Erythroblast (primary cell): ENCODE measurements around the gene THSD4.
"Not testable (repeated sequence)": the region's sequence is repeated elsewhere in the genome, so short reads cannot be mapped to it uniquely, and the experiment has no call there.

Source experiments
- DNase-seq, 2 experiments: peaks; one replicate each; lab custom pipeline; 2025; lab: John Stamatoyannopoulos, UW
- GATA1 ChIP-seq: IDR thresholded peaks from 2 replicates; pipeline ENCODE4 v1.6.1; 2011; ENCODE audit warnings: low read depth, mild to moderate bottlenecking, control low read depth, low read length, moderate library complexity
- POLR2A ChIP-seq: IDR thresholded peaks from 2 replicates; pipeline ENCODE4 v1.6.1; 2011; ENCODE audit warnings: mild to moderate bottlenecking, low read length

Gene THSD4

GRCh38 chr15:71362556-71362955 lies 247.3 kb downstream of the THSD4 start:
- DNase-seq: no peak

DNA sequence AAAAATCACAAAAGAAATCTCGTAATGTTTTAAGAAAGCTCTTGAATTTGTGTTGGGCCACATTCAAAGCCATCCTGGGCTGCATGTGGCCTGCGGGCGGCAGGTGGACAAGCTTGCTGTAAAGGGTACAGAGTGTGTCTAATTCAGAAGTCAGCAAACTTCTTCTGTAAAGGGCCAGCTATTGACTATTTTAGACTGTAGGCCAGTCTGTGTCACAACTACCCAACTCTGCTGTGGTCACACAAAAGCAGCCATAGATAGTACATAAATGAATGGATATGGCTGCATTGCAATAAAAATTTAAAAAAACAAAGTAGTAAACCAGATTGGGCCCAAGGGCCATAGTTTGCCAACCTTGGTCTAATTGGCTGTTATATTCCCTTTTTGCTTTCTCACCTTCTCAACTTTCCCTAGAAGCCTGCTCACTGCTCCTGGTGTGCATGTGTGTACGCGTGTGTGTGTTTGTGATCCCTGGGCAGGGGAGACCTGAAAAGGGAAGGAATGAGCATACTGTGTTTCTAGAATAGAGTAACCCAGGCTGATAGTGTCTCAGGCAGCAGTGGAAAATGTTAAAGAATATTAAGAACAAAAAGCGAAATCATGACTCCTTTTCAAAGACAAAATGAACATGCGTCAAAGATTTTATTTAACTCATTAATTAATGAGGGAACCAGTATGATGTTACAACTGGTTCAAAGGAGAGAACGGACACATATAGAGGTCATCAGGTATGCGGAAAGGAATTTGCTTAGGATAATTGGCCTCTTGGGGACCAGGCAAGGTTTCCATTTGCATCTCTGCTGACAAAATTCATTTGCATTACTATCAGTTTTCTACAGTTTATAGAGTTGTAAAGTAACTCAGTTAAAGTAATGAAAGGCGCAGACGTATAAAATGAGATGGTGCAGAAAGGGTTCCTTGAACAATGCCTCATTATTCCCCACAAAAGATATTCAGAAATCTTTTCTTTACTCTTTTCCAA lies 248.0 kb downstream of the THSD4 start:
- TF ChIP-seq GATA1 (no peak), POLR2A (no peak)
- no peak for DNase-seq

More at GRCh38 chr15:71362556-71362955, 247.3 kb downstream of the THSD4 start:
- TF ChIP-seq GATA1 (no peak), POLR2A (no peak)

- no peak for DNase-seq
- TF ChIP-seq POLR2A (no peak), GATA1 (no peak)
These were observed 248.9 kb downstream of the THSD4 start for GRCh38 chr15:71364117-71364584.

GRCh38 chr15:71366522-71366921 lies 251.3 kb downstream of the THSD4 start:
- DNase-seq: no peak
- TF ChIP-seq POLR2A: no peak

DNA sequence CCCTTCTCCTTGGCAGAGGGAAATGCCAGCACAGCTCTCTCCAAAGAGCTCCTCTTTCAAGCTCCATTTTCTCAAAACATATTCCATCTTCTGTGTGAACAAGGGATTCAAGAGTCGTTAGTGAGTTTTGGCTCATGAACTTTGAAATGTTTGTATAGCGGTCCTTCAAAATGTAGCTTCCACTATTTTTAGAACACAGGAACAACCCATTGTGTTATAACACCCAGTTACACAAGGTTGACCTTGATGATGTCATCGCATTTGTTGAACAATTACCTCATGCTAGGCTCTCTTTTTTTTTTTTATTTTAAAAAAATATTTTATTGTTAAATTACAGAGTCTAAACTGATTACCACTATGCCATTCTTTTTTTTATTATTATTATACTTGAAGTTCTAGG lies 251.7 kb downstream of the THSD4 start:
- TF ChIP-seq GATA1 (no peak), POLR2A (no peak)

DNA sequence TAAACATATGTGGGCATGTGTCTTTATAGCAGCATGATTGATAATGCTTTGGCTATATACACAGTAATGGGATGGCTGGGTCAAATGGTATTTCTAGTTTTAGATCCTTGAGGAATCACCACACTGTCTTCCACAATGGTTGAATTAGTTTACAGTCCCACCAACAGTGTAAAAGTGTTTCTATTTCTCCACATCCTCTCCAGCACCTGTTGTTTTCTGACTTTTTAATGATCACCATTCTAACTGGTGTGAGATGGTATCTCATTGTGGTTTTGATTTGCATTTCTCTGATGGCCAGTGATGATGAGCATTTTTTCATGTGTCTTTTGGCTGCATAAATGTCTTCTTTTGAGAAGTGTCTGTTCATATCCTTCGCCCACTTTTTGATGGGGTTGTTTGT lies 252.5 kb downstream of the THSD4 start:
- not testable (repeated sequence) for DNase-seq

More for the DNA sequence above, 251.7 kb downstream of the THSD4 start:
- no peak for DNase-seq

GRCh38 chr15:71372769-71373168 lies 257.5 kb downstream of the THSD4 start:
- DNase-seq: not testable (repeated sequence)

- no peak for TF ChIP-seq POLR2A
- no peak for TF ChIP-seq GATA1
- no peak for DNase-seq
These were observed 258.6 kb downstream of the THSD4 start for GRCh38 chr15:71373917-71374316.

DNA sequence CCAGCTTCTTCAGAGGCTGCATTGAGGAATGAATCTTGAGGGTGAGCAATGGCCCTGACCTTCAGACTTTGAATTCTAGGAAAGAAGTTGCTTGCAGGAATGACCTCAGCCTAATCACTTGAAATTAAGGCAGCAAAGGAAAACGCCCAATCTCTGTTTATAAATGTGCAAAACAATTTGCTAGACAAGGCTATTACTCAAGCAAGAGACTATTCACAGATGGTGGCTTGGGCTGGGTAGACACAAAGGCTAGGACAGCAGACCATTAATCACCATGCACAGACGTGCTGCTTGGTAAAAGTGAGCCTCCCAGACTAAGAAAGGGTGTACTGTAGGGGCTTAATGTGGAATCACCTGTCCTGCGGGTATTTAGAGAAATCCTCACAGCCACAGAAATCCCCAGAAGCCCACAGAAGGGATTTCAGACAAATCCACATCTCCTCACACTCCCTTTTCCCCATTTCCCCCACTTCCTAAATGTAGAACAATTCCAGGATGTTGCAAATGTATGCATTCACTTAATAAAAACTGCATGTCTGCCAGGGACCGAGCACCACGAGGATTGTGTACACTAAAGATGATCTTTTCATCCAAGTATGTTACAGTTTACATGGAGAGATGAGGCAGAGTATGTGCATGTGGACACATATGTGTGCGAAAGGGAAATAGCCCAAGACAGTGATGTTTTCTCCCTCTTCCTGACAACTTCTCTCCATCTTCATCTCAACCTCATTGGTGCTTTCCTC lies 259.5 kb downstream of the THSD4 start:
- TF ChIP-seq GATA1: no peak
- TF ChIP-seq POLR2A: no peak
- no peak for DNase-seq

- no peak for TF ChIP-seq GATA1
- TF ChIP-seq POLR2A: no peak
- DNase-seq: no peak
These were observed 260.7 kb downstream of the THSD4 start for GRCh38 chr15:71375934-71376333.

DNA sequence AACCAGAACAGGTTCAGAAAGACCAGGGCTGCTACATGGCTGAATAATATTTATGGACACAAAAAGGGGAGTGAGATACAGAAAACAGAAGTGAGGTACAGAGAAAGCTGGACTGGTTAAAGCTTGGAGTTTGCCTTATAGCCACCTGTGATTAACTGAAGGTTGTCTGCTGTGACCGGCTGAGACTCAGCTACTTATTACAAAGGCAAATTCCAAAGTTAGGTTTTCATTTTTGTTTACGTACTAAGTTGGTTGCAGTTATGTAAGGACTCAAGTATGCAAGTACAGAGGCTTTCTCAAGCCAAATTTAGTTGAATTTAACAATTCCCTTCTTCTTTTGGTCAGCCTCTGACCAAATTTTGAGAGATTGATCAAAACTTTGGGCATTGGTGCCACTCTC lies 264.6 kb downstream of the THSD4 start:
- no peak for TF ChIP-seq POLR2A
- TF ChIP-seq GATA1: no peak
- DNase-seq: no peak

- no peak for TF ChIP-seq GATA1
- no peak for TF ChIP-seq POLR2A
- DNase-seq: no peak
These were observed 265.1 kb downstream of the THSD4 start for GRCh38 chr15:71380345-71380744.

- no peak for TF ChIP-seq POLR2A
- no peak for DNase-seq
These were observed 269.2 kb downstream of the THSD4 start for GRCh38 chr15:71384501-71384900.

DNA sequence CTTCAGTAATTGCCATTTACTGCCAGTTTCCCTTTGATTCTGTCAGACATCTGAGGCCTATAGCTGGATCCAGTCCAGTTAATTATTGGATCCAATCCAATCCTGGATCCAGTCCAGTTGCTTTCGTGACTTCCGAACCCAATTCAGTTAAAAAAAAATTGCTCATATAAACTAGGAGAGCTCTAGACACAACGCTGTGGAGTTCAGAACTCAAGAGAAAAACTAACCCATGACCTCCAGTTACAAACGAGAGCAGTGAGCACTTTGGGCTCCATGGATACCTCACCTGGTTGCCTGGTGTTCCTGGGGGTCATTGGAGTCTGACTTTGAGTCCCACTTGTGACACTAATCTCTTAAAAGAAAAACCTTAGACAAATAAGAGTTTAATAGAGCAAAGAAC lies 269.8 kb downstream of the THSD4 start:
- TF ChIP-seq GATA1: no peak
- no peak for TF ChIP-seq POLR2A
- DNase-seq: no peak
